GM12872 (cell line): ENCODE data around the gene PCBD2.

ENCODE experiments used
- TF ChIP-seq, protein P1 (sequence below): IDR thresholded peaks from 3 replicates; pipeline ENCODE4 v1.5.1; 2011; ENCODE audit warnings: low read depth, mild to moderate bottlenecking, low read length, moderate library complexity; ENCODE audit not compliant: insufficient read depth

PCBD2 gene

GRCh38 chr5:135012033-135012588 lies 107.2 kb downstream of the PCBD2 start:
- TF ChIP-seq, protein P1, sequence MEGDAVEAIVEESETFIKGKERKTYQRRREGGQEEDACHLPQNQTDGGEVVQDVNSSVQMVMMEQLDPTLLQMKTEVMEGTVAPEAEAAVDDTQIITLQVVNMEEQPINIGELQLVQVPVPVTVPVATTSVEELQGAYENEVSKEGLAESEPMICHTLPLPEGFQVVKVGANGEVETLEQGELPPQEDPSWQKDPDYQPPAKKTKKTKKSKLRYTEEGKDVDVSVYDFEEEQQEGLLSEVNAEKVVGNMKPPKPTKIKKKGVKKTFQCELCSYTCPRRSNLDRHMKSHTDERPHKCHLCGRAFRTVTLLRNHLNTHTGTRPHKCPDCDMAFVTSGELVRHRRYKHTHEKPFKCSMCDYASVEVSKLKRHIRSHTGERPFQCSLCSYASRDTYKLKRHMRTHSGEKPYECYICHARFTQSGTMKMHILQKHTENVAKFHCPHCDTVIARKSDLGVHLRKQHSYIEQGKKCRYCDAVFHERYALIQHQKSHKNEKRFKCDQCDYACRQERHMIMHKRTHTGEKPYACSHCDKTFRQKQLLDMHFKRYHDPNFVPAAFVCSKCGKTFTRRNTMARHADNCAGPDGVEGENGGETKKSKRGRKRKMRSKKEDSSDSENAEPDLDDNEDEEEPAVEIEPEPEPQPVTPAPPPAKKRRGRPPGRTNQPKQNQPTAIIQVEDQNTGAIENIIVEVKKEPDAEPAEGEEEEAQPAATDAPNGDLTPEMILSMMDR, result no peak
